GM19372 (cell line): ENCODE measurements around the gene RAPH1.
"Not testable (repeated sequence)": the region's sequence is repeated elsewhere in the genome, so short reads cannot be mapped to it uniquely, and the experiment has no call there.

Source experiments
- ATAC-seq: cut with Tn5 transposase; IDR thresholded peaks from one replicate; pipeline ENCODE4 v1.9.1; 2021; ENCODE audit warnings: mild to moderate bottlenecking, low read depth, moderate library complexity; ENCODE audit not compliant: unreplicated experiment

The RAPH1 gene

GRCh38 chr2:203442463-203442862, 92.6 kb downstream of the RAPH1 start:
- no peak for ATAC-seq

- ATAC-seq = no peak
Observed at GRCh38 chr2:203441463-203441862, 93.6 kb downstream of the RAPH1 start.

- no peak for ATAC-seq
Observed at GRCh38 chr2:203440671-203441070, 94.4 kb downstream of the RAPH1 start.

GRCh38 chr2:203438528-203438927, 96.6 kb downstream of the RAPH1 start:
- no peak for ATAC-seq

- ATAC-seq = no peak
Observed at GRCh38 chr2:203437511-203437910, 97.6 kb downstream of the RAPH1 start.

GRCh38 chr2:203436496-203436895, 98.6 kb downstream of the RAPH1 start:
- no peak for ATAC-seq

- ATAC-seq = no peak
Observed at GRCh38 chr2:203432811-203433210, 102.3 kb downstream of the RAPH1 start.

GRCh38 chr2:203431391-203432185, 103.5 kb downstream of the RAPH1 start:
- ATAC-seq = no peak

GRCh38 chr2:203429643-203430042, 105.5 kb downstream of the RAPH1 start:
- not testable (repeated sequence) for ATAC-seq

- ATAC-seq = no peak
Observed at GRCh38 chr2:203427061-203427460, 108.0 kb downstream of the RAPH1 start.

- no peak for ATAC-seq
Observed at GRCh38 chr2:203418271-203418670, 116.8 kb downstream of the RAPH1 start.

- ATAC-seq = no peak
Observed at GRCh38 chr2:203413796-203414195, 121.3 kb downstream of the RAPH1 start.

GRCh38 chr2:203412546-203413331, 122.4 kb downstream of the RAPH1 start:
- no peak for ATAC-seq

GRCh38 chr2:203407496-203407895, 127.6 kb downstream of the RAPH1 start:
- ATAC-seq = no peak

GRCh38 chr2:203404996-203405395, 130.1 kb downstream of the RAPH1 start:
- no peak for ATAC-seq

- no peak for ATAC-seq
Observed at GRCh38 chr2:203400805-203401585, 134.1 kb downstream of the RAPH1 start.

- no peak for ATAC-seq
Observed at GRCh38 chr2:203399031-203399430, 136.1 kb downstream of the RAPH1 start.

- ATAC-seq = no peak
Observed at GRCh38 chr2:203396667-203397066, 138.4 kb downstream of the RAPH1 start.

GRCh38 chr2:203395858-203396257, 139.2 kb downstream of the RAPH1 start:
- no peak for ATAC-seq

- ATAC-seq = no peak
Observed at GRCh38 chr2:203394519-203395227, 140.4 kb downstream of the RAPH1 start.
